ENCODE data around the gene GNL2.

DNA sequence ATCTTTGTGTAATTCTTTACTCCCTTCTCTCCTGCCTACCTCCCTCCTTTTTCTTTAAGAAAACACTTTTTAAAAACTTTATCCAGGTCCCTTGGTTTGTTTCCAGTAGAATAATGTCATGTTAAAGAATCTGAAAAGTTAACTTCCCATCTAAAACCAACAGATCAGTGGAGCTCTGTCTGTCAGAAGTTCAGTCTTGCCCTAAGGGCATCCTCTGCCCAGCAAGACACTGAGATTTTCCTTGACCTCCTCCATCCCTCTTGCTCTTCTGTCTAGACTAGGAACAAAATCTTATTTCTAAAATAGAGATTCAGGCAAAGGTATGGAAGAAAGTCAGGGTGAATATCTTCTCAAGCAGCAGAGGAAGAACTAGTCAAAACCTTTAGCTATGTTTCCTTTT is 5.7 kb upstream of the GNL2 start:
- TF ChIP-seq, protein P1, sequence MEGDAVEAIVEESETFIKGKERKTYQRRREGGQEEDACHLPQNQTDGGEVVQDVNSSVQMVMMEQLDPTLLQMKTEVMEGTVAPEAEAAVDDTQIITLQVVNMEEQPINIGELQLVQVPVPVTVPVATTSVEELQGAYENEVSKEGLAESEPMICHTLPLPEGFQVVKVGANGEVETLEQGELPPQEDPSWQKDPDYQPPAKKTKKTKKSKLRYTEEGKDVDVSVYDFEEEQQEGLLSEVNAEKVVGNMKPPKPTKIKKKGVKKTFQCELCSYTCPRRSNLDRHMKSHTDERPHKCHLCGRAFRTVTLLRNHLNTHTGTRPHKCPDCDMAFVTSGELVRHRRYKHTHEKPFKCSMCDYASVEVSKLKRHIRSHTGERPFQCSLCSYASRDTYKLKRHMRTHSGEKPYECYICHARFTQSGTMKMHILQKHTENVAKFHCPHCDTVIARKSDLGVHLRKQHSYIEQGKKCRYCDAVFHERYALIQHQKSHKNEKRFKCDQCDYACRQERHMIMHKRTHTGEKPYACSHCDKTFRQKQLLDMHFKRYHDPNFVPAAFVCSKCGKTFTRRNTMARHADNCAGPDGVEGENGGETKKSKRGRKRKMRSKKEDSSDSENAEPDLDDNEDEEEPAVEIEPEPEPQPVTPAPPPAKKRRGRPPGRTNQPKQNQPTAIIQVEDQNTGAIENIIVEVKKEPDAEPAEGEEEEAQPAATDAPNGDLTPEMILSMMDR (IDR thresholded peaks at IDR 0.05; ENCODE audit: low read length): no peak
- TF ChIP-seq EZH2 (IDR thresholded peaks at IDR 0.05; ENCODE audit: borderline replicate concordance, low read length): no peak
